GM18499 (cell line): ENCODE results near the gene IMPG2.

Experiments
- ATAC-seq: cut with Tn5 transposase; IDR thresholded peaks from one replicate; pipeline ENCODE4 v1.9.1; 2021; ENCODE audit warnings: moderate number of reproducible peaks; ENCODE audit not compliant: insufficient read depth, unreplicated experiment

Gene IMPG2

DNA sequence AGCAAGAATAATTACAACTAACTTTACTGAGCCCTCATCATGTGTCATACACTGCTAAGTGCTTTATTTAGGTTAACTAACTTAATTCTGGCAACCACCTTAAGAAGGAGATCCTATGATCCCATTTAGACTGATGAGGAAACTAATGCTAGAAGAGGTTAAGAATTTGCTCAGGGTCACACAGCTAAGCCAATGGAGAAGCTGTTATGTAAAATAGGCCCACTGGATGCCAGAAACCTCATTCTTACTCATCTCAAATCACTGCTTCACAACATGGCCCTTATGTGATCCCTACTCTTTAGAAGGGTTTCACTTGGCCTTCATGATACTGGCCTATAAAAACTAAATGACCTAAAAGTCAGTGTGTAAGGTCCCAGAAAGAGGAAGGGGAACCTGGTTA, 41.2 kb downstream of the IMPG2 start:
- ATAC-seq: no peak

DNA sequence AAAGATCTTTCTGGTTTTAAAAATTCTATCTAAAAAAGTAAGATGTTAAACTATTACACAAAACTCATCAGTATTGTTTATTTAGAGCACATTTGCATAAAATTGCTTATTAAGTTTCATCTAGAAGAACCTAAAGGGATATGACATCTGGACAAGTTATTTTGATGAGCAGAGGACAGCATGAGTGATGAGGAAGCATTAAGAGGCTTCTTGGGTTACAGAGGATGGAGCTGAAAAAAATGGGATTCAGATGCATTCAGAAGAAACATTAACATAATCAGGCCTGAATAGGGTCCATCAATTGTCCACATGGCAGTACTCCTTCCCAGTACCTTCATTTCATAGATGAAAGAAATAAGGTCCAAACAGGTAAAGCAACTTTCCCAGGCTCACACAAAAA, 41.6 kb downstream of the IMPG2 start:
- no peak for ATAC-seq

DNA sequence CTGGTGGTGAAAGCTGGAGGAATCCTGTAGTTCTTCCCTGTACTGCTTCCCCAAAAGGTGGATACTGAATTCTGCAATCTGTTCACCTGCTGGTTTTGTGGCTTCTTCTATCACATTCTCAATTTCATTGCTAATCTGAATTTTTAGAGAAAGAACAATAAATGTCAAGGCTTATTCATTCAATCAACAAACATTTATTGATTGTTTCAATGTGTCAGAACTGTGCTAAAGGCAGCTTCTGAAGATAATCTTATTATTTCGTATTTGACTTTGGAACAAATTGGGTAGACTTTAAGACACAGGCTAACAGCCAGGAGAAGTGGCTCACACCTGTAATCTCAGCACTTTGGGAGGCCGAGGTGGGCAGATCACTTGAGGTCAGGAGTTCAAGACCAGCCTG, 46.8 kb downstream of the IMPG2 start:
- ATAC-seq: no peak

DNA sequence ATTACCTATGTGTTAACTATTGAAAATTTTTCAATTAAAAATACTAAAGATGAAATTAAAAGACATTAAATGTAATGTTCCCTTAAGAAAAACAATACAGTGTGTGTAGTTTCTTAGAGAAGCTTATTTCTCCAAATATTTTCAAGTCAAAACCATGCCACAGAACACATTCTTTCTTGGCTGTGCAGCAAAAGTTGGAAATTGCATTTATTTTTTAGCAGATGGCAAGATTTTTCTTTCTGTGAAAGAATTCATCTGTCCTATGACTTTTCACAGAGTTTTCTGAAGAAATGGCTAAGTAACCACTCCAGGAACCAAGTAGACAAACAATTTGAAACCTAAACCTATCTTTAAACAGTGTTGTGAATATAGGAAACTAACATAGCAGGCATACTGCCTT, 47.2 kb downstream of the IMPG2 start:
- ATAC-seq: no peak

DNA sequence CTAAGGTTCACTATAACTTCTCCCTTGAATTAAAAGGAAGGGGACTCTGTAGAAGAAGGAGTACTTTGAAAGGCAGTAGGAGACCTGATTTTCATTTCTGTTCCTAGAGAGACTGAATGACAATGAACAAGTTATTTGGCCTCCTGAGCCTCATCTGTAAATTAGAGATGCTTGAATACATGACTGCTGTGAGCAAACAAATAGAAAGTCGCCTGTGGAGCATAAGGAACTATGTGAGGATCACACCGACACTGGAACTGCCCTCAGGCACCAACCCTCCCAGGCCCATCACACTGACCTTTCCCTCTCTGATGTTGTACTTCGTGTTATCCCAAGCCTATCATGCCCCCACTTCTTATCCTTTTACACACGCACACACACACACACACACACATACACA, 48.6 kb downstream of the IMPG2 start:
- ATAC-seq: no peak

DNA sequence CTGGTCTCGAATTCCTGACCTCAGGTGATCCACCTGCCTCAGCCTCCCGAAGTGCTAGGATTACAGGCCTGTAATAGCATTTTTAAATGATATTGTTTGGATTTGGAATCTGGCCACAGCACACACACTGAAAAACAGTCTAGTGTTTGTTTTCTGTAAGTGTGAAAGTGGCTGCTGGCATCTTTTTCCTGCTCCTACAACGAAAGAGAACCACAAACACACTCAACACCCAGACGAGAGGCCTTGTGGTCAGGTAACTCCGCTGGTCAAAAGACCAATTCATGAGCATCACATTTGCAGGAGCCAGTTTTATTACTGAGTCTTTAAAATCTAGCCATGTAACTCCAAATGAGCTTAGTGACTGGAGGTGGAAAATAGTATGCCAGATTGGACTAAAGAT, 50.2 kb downstream of the IMPG2 start:
- no peak for ATAC-seq

DNA sequence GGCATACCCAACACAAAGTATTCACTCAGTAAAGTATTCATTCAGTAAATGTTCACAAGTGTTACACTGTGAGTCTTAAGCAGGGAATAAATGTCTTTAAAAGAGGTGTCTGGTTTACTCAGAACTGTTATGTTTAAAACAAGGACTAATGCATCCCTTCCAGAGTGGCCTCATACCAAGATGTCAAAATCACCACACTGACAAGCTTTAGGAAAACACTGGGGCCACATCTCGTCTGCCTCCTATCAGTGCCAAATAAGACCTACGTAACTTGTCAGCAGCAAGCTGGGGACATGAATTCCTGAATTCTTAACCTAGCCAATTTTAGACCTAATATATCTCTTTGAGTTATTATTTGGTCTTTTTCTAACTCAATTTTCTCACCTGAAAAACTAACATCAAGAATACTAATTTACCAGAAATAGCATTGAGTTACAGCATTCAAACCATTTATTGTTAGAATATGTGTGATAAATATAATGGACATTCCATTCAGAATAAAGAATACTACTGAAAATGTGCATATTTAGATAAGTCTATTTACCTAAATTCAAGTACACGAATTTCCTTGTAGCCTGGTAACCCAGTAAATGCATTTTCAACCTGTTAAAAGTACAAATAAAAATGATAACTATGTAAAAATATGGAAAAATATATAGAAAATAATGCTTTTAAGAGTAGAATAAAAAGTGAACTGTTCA, 51.3 kb downstream of the IMPG2 start:
- no peak for ATAC-seq

DNA sequence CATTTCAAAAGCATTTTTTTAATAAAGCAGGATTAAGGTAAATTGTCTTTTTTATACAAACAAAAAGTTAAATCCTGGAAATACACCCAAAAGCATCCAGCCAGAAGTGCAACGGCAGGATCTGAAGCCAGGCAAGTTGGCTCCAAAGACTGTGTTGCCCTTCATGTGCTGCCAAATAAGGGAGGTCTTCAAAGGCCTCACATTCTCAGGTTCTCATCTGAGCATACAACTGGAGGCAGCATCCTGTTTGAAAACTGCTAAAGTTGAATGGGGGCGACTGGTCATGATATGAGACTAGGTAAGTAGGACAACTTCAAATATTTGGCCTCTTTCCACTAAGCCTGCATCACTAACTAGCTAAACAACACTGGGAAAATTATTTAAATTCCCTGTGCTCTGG, 52.2 kb downstream of the IMPG2 start:
- no peak for ATAC-seq

DNA sequence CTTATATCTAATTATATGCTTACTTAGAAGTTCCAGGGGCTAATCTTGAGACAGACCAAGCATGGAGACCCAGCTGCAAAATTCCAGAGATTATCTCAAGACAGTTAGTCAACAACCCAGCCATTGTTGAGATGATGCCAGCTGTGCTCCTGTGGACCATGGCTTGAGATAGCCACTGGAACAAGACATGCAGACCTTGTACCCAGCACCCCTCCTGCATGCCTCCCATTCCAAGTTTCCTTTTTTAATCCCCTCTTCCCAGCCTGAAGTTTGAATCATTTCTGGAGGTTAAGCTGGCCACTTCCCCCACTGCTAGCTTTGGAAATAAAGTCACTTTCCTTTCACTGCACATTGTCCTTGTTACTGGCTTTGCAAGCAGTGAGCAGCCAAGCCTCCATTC, 53.8 kb downstream of the IMPG2 start:
- no peak for ATAC-seq

DNA sequence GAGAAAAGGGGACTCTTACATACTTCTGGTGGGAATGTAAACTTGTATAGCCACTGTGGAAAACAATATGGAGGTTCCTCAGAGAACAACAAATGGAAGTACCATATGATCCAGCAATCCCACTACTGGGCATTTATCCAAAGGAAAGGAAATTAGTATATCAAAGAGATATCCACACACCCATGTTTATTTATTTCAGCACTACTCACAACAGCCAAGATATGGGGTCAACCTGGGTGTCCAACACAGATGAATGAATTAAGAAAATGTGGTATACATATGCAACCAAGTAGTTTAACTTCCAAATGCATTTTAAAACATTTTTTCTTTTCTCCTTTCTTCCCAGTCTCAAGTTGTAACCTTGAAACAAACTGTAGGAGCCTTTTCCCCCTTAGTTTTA, 54.3 kb downstream of the IMPG2 start:
- no peak for ATAC-seq

DNA sequence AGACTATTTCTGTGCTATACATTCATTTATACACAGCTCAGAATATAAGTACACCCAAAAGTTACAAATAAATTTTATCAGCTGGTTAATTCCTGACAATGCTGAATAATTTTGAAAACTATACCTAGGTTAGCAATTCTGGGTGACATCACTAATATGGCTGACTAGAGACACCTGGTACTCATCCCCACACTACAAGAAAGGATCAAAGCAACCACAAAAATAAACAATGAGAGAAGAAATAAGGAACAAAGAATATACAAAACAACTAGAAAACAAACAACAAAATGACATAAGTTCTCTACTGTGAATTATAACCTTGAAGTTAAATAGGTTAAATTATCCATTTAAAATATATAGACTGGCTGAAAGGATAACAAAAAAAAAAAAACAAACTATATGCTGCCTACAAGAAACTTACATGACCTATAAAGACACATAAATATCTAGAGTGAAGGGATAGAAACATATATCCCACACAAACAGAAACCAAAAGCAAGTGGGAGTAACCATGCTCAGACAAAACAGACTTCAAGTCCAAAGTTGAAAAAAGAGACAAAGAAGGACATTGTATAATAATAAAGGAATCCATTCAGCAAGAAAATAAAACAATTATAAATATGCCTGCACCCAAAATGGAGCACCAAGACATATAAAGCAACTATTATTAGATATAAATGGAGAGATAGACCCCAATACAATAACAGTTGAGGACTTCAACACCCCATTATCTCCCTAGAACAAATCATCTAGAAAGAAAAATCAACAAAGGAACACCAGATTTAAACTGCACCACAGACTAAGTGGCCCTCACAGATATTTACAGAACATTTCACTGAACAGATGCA, 57.8 kb downstream of the IMPG2 start:
- ATAC-seq: peak; percentile 67

DNA sequence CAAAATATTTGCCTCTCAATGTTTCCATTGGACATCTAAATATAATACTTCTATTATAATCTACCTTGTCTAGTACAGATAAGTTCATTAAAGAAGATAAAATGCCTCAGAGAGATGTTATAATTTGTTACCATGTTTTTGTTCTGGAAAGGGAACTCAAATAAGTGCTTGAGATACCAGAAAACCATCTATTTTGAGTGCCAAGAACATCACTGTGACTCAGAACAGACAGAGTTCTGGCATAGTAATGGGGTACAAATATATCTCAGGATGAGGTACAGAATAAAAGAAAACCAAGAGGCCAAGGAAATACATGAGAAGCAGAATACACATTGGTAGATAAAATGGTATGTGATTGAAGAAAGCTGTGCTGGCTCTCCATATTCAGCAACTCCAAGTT, 58.9 kb downstream of the IMPG2 start:
- no peak for ATAC-seq

DNA sequence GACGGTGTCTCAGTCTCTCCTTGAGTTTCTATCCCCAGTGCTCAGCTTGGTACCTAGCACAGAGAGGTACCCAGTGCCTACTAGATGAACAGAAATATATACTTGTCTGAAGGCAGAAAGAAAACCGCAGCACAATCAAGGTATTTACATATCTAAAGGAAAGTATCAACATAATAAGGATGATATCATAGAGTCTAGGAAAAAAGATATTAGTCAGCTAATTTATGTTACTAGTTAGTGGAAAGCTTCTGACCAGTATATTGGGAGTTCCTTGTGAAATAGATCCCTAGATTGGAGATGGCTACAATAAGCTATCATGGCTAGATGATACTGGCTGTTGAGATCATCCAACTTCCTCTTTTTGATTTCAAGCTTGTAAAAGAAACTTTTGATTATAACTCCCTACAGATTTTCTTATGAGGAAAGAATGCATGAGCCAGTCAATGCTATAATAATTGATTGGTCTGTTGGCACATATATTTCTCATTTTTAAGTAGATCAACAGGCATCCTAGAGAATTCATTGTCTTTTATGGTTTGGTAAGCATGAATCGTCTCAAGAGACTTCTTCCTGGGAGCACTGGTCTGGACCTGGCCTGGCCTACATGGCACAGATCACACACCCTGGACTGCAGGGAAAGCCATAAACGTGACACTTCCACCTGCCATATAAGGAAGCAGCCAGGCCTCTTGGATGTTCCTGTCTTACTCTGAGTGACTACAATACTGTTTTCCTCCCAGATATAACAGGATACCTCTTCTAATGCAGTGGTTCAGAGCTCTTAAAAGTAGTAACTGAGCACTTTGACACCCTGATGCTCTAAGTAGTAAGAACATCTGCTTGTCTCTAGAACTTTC, 60.7 kb downstream of the IMPG2 start:
- no peak for ATAC-seq

DNA sequence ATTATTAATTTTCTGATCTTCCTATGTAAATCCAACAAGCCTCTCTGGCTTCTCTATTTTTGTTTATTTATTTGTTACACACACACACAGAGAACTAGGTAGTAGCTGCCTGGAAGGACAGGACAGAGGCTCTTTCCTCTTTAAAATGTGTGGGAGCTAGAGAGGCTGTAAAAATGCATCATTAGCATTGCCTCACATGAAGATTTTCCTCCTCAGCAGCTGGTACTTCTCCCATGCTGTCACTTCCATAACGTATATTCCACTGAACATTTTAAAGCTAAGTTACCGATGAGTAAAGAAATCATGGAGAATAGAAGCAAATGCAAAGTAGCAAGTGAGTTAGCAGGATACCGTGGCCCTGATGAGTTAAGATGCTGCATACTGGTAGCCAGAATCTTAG, 63.9 kb downstream of the IMPG2 start:
- no peak for ATAC-seq

DNA sequence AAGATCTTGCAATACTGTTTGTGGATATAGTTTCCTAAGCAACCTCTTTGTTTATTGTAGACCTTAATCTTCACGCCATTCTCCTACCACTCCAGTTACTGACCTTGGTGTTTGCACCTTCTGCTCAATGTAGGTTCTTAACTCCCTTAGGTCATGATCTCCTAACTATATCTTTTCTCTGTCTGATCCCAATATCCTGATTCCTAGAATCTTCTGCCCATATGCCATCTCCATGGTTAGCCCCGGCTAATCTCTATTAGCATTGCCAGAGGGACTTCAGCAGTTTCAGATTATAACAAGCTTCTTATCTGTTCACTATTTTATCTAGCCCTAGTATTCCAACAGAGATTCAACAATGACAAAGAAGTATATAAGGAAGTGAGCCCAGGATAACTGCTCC, 64.9 kb downstream of the IMPG2 start:
- ATAC-seq: no peak

DNA sequence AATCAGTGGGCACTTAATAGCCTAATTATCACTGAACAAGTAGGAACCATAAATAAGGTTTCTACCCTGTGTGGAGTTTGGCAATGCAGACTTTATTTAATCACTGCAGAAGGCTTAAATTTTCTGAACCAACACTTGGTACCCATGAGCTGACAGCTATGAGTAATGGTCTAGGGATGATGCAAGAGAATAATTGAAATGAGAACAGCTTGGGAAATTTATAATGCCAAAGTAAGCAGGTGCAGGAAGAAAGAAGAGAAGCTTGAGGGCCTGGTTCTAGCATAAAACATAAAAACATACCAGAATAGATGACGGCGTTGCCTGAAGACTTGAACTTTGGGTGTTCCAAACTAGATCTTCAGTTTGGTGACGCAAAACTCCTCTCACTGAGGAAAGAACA, 67.0 kb downstream of the IMPG2 start:
- no peak for ATAC-seq

DNA sequence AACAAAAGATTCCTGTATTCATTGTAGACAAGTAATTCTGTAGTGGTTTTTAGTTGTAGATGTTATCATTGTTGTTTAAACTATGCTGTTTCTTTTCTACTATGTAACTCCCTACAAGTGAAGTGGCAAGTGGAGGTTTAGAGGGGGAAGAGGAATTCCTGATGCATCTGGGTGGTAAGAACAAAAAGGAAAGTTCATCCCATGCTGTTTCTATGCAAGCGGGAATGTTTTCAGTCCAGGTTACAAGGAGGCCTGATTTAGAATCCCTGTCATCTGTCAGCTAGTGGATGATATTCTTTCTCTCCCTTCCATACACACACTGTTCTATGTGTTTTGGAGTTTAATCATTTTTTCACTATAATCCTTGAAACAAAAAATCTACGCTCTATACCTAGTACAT, 67.4 kb downstream of the IMPG2 start:
- no peak for ATAC-seq

DNA sequence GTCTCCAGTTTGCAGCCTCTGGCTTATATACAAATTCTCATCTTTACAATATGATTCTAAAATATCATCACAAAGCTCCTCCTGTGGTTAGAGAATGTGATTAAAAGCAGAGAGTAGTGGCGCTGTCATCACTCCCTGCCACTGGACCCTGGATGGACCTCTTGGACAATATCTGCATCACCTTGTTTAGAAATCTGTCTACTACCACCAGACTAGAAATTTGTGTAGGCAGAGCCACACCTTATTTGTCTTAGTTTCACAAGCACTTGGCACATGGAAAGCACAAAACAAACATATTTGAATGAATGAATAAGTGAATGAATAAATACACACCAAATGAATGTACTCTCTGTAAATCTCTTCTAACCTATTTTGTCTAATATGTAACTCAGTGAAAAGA, 68.1 kb downstream of the IMPG2 start:
- no peak for ATAC-seq

DNA sequence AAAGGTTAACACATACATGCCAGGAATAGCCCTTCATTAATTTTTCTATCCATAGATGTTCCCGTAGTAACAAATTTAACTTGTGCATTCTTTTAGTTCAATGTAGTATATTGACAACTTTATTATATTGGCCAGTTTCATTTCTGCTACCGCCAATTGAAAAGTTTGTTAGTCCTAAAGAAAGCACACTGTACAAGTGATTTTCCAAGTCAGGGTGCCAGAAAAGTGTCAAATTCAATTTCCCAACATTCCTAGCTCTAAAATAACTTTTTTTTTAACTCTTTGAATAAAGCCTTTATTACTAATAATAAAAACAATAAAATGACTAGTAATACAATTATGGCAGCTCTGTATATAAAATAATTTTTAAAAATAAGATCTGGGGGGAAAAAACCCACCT, 68.9 kb downstream of the IMPG2 start:
- no peak for ATAC-seq

DNA sequence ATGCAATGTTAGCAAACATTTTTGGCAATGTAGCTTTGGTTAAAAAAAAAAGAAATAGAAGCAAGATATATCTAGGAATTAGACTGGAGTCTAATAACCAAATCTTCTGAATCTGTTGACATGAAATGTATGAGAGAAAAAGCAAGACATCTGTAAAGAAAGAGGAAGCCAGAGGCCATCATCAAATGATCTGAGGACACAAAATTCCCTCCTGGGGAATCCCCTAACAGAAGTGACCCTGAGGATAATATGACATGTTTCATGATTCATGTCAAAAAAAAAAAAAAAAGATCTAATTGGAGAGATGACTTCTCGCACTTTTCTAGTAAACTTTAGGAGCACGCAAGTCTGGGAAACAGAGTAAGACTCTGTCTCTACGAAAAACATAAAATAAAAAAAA, 70.9 kb downstream of the IMPG2 start:
- no peak for ATAC-seq

DNA sequence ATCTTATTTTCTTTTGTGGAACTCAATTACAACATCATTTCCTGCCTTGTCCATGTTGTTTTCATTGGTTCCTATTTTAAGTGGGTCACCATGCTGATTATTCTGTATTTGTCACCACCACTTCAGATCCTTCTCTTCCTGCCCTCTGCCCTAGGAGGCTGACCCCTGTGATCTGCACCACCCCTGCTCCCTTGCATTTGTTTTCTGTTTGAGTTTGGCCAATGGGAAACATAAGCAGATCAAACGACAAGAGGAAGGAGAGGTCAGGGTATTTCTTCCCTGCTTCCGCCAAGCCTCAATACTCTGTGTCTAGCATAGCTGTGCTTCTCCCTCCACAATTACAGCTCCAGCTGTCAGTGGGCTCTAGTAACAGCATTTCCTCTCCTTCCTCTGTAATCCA, 71.6 kb downstream of the IMPG2 start:
- ATAC-seq: no peak
